Suprapubic skin (tissue), 4 donors: ENCODE data around the gene RMDN3. TPM values are rescaled to one million over a fixed set of nuclear protein-coding genes. Genes with fewer than 3 reads are reported as not detected.
A peak's percentile ranks its signal among the peaks of the same experiment; 100 is the strongest.

ENCODE experiments used
- DNase-seq, 2 donors: peaks; one replicate each; pipeline ENCODE4 v3.0.0-alpha.2; 2019; ENCODE audit warnings: low spot score in 2 of 2
- H3K27ac ChIP-seq: fragments of 200-600 bp; sonication (generic); one replicate; pipeline ENCODE4 v1.5.1; 2019
- H3K27me3 ChIP-seq: fragments of 200-600 bp; sonication (generic); one replicate; pipeline ENCODE4 v1.5.1; 2019
- H3K36me3 ChIP-seq: fragments of 200-600 bp; sonication (generic); one replicate; pipeline ENCODE4 v1.5.1; 2019
- H3K4me1 ChIP-seq: fragments of 200-600 bp; sonication (generic); one replicate; pipeline ENCODE4 v1.5.1; 2019
- H3K4me3 ChIP-seq: fragments of 200-600 bp; sonication (generic); one replicate; pipeline ENCODE4 v1.5.1; 2019; ENCODE audit warnings: mild to moderate bottlenecking
- H3K9me3 ChIP-seq: fragments of 200-600 bp; sonication (generic); one replicate; pipeline ENCODE4 v1.5.1; 2019
- CTCF ChIP-seq, 2 donors: fragments of 200-600 bp in 1 of 2; fragments of 450-650 bp in 1 of 2; sonication (generic) in 1 of 2; IDR thresholded peaks; one replicate each; pipeline ENCODE4 v1.5.1; 2016 to 2019; ENCODE audit warnings: antibody characterized with exemption in 2 of 2, mild to moderate bottlenecking in 1 of 2, moderate library complexity in 1 of 2
- EP300 ChIP-seq: sonication (generic); formaldehyde crosslinking; IDR thresholded peaks from one replicate; pipeline ENCODE4 v1.6.1; 2017; ENCODE audit warnings: antibody characterized with exemption
- POLR2A ChIP-seq, 2 donors: fragments of 450-650 bp; IDR thresholded peaks; one replicate each; pipeline ENCODE4 v1.6.1; 2017; ENCODE audit warnings: antibody characterized with exemption in 2 of 2, mild to moderate bottlenecking in 2 of 2, moderate library complexity in 2 of 2
- POLR2AphosphoS5 ChIP-seq, 3 donors: sonication (generic); formaldehyde crosslinking; IDR thresholded peaks; one replicate each; pipeline ENCODE4 v1.6.1; 2017; ENCODE audit warnings: antibody characterized with exemption in 3 of 3
- WGBS: methylation state at CpG from one replicate; pipeline ENCODE4 v1.1.5; 2018; 5-methylcytosine and 5-hydroxymethylcytosine counted together
- total RNA-seq, 4 donors: library from RNA; depleted of rRNA; stranded (reverse); fragments of >200 nt; gene quantifications; one replicate each; pipeline ENCODE4 v1.1.0, GENCODE V29; 2016

RMDN3 gene
- total RNA-seq, 4 donors from 2014 or later: 25.4 to 44.8 (median 35.6) TPM

GRCh38 chr15:40743921-40744814 is 10.9 kb downstream of the RMDN3 start:
- Histone ChIP-seq H3K4me3 (no peak overlapping the region), H3K9me3 (no peaks in the 10 kb centered on the region), H3K4me1 (no peaks in the 10 kb centered on the region), H3K36me3 (peaks cover 66% of the 10 kb centered on the region), H3K27ac (no peak overlapping the region), H3K27me3 (no peaks in the 10 kb centered on the region)
- WGBS: 74% methylated on average over 12 of the region's 12 CpGs
- DNase-seq: peak; percentile 46 to 48
- TF ChIP-seq CTCF (IDR thresholded peaks at IDR 0.05) (no peak), EP300 (no peak), POLR2AphosphoS5 (IDR thresholded peaks at IDR 0.05) (no peak), POLR2A (IDR thresholded peaks at IDR 0.05) (no peak)

GRCh38 chr15:40743485-40743901 is 11.6 kb downstream of the RMDN3 start:
- no peaks in the 10 kb centered on the region for H3K27me3 ChIP-seq
- no peak overlapping the region for H3K27ac ChIP-seq
- no peaks in the 10 kb centered on the region for H3K4me1 ChIP-seq
- no peaks in the 10 kb centered on the region for H3K9me3 ChIP-seq
- 75% methylated on average over 2 of the region's 2 CpGs for WGBS
- DNase-seq: peak; percentile 28 to 29
- no peak for TF ChIP-seq EP300
- no peak overlapping the region for H3K4me3 ChIP-seq
- peaks cover 66% of the 10 kb centered on the region for H3K36me3 ChIP-seq

GRCh38 chr15:40739854-40740253 is 15.2 kb downstream of the RMDN3 start:
- peak in 1 of 2 donors; percentile 7 for DNase-seq
- Histone ChIP-seq H3K4me1 (no peaks in the 10 kb centered on the region), H3K4me3 (no peak overlapping the region), H3K9me3 (no peaks in the 10 kb centered on the region), H3K27me3 (no peaks in the 10 kb centered on the region), H3K36me3 (peaks cover 88% of the 10 kb centered on the region), H3K27ac (no peak overlapping the region)
- 88% methylated on average over 2 of the region's 2 CpGs for WGBS
- TF ChIP-seq CTCF (IDR thresholded peaks at IDR 0.05): no peak
- no peak for TF ChIP-seq POLR2A (IDR thresholded peaks at IDR 0.05)
- no peak for TF ChIP-seq EP300
- TF ChIP-seq POLR2AphosphoS5 (IDR thresholded peaks at IDR 0.05): no peak

- Histone ChIP-seq H3K27ac (no peak overlapping the region), H3K9me3 (no peaks in the 10 kb centered on the region), H3K4me3 (no peak overlapping the region), H3K4me1 (no peaks in the 10 kb centered on the region), H3K27me3 (no peaks in the 10 kb centered on the region), H3K36me3 (peaks cover 88% of the 10 kb centered on the region)
- TF ChIP-seq POLR2A (IDR thresholded peaks at IDR 0.05): no peak
- no peak for TF ChIP-seq EP300
- TF ChIP-seq CTCF (IDR thresholded peaks at IDR 0.05): no peak
- TF ChIP-seq POLR2AphosphoS5 (IDR thresholded peaks at IDR 0.05): no peak
- DNase-seq: peak in 1 of 2 donors; percentile 31
- WGBS: 63% methylated on average over 2 of the region's 2 CpGs
These were observed 16.0 kb downstream of the RMDN3 start for GRCh38 chr15:40739047-40739446.

GRCh38 chr15:40737048-40737447 is 18.0 kb downstream of the RMDN3 start:
- no peak overlapping the region for H3K27ac ChIP-seq
- H3K36me3 ChIP-seq: peaks cover 96% of the 10 kb centered on the region
- H3K4me3 ChIP-seq: no peak overlapping the region
- 96% methylated on average over 3 of the region's 3 CpGs for WGBS
- TF ChIP-seq EP300: no peak
- TF ChIP-seq POLR2AphosphoS5 (IDR thresholded peaks at IDR 0.05): no peak
- no peak for TF ChIP-seq CTCF (IDR thresholded peaks at IDR 0.05)
- no peak for TF ChIP-seq POLR2A (IDR thresholded peaks at IDR 0.05)
- DNase-seq: no peak
- H3K9me3 ChIP-seq: no peaks in the 10 kb centered on the region
- no peaks in the 10 kb centered on the region for H3K4me1 ChIP-seq
- no peaks in the 10 kb centered on the region for H3K27me3 ChIP-seq
